H9 (cell line): ENCODE data around the gene MSN. TPM values are rescaled to one million over a fixed set of nuclear protein-coding genes. Genes with fewer than 3 reads are reported as not detected.

ENCODE experiments used
- DNase-seq: peaks from one replicate; pipeline ENCODE4 v3.0.0-alpha.2; 2017
- H2AFZ ChIP-seq: one replicate; pipeline ENCODE4 v1.6.1; 2013; ENCODE audit warnings: mild to moderate bottlenecking, low read length, control low read depth, moderate library complexity
- H2AK5ac ChIP-seq: 2 replicates; pipeline ENCODE4 v1.6.1; 2013; ENCODE audit warnings: low read length, control low read depth, mixed read lengths; ENCODE audit not compliant: insufficient read length
- H2BK120ac ChIP-seq: one replicate; pipeline ENCODE4 v1.6.1; 2013; ENCODE audit warnings: low read depth, mild to moderate bottlenecking, low read length, control low read depth, inconsistent platforms; ENCODE audit not compliant: poor library complexity, severe bottlenecking
- H2BK12ac ChIP-seq: 2 replicates; pipeline ENCODE4 v1.6.1; 2013; ENCODE audit warnings: low read length, control low read depth, mixed read lengths, low read depth; ENCODE audit not compliant: insufficient read length
- H2BK15ac ChIP-seq: 2 replicates; pipeline ENCODE4 v1.6.1; 2013; ENCODE audit warnings: low read depth, low read length, control low read depth
- H2BK20ac ChIP-seq: one replicate; pipeline ENCODE4 v1.6.1; 2013; ENCODE audit warnings: low read depth, mild to moderate bottlenecking, low read length, control low read depth, inconsistent platforms; ENCODE audit not compliant: poor library complexity, severe bottlenecking
- H2BK5ac ChIP-seq: 2 replicates; pipeline ENCODE4 v1.6.1; 2013; ENCODE audit warnings: low read length, control low read depth, mixed read lengths; ENCODE audit not compliant: insufficient read length
- H3K14ac ChIP-seq: 2 replicates; pipeline ENCODE4 v1.6.1; 2013; ENCODE audit warnings: low read length, control low read depth; ENCODE audit not compliant: insufficient read depth
- H3K18ac ChIP-seq: 2 replicates; pipeline ENCODE4 v1.6.1; 2013; ENCODE audit warnings: low read depth, mild to moderate bottlenecking, mixed read lengths, low read length, control low read depth; ENCODE audit not compliant: insufficient read length
- H3K23ac ChIP-seq: 2 replicates; pipeline ENCODE4 v1.6.1; 2013; ENCODE audit warnings: low read length, control low read depth, mixed read lengths, low read depth; ENCODE audit not compliant: insufficient read length
- H3K23me2 ChIP-seq: 2 replicates; pipeline ENCODE4 v1.6.1; 2013; ENCODE audit warnings: low read depth, mild to moderate bottlenecking, mixed read lengths, low read length, control low read depth; ENCODE audit not compliant: insufficient read length, poor library complexity, severe bottlenecking
- H3K27ac ChIP-seq: 2 replicates; pipeline ENCODE4 v1.5.1; 2013; ENCODE audit warnings: low read length, control low read depth, mixed read lengths, low read depth; ENCODE audit not compliant: insufficient read length
- H3K27me3 ChIP-seq: 2 replicates; pipeline ENCODE4 v1.6.1; 2013; ENCODE audit warnings: low read length, control low read depth, inconsistent platforms; ENCODE audit not compliant: insufficient read depth
- H3K4ac ChIP-seq: 2 replicates; pipeline ENCODE4 v1.6.1; 2013; ENCODE audit warnings: low read depth, mild to moderate bottlenecking, control low read depth, inconsistent platforms, low read length, moderate library complexity
- H3K4me1 ChIP-seq: 2 replicates; pipeline ENCODE4 v1.6.1; 2013; ENCODE audit warnings: low read length, control low read depth, inconsistent platforms; ENCODE audit not compliant: insufficient read depth
- H3K4me2 ChIP-seq: 2 replicates; pipeline ENCODE4 v1.6.1; 2013; ENCODE audit warnings: low read length, control low read depth, mixed read lengths; ENCODE audit not compliant: insufficient read length, insufficient read depth
- H3K56ac ChIP-seq: 2 replicates; pipeline ENCODE4 v1.6.1; 2013; ENCODE audit warnings: low read depth, mild to moderate bottlenecking, mixed read lengths, low read length, control low read depth; ENCODE audit not compliant: insufficient read length
- H3K79me1 ChIP-seq: 2 replicates; pipeline ENCODE4 v1.6.1; 2013; ENCODE audit warnings: low read depth, mild to moderate bottlenecking, moderate library complexity, low read length, control low read depth, inconsistent platforms; ENCODE audit not compliant: insufficient read depth, poor library complexity, severe bottlenecking
- H3K79me2 ChIP-seq: 2 replicates; pipeline ENCODE4 v1.6.1; 2013; ENCODE audit warnings: low read length, control low read depth, inconsistent platforms; ENCODE audit not compliant: insufficient read depth
- H3K9ac ChIP-seq: 2 replicates; pipeline ENCODE4 v1.6.1; 2013; ENCODE audit warnings: low read length, control low read depth, mixed read lengths; ENCODE audit not compliant: insufficient read length; ENCODE audit errors: extremely low read depth
- H3K9me3 ChIP-seq: one replicate; pipeline ENCODE4 v1.6.1; 2013; ENCODE audit warnings: low read depth, low read length, inconsistent platforms; ENCODE audit not compliant: control insufficient read depth
- H3T11ph ChIP-seq: one replicate; pipeline ENCODE4 v1.6.1; 2013; ENCODE audit warnings: mild to moderate bottlenecking, low read length, control low read depth, inconsistent platforms
- H4K20me1 ChIP-seq: one replicate; pipeline ENCODE4 v1.6.1; 2013; ENCODE audit not compliant: control insufficient read depth, insufficient read length, insufficient read depth
- H4K5ac ChIP-seq: 2 replicates; pipeline ENCODE4 v1.6.1; 2013; ENCODE audit warnings: low read depth, mild to moderate bottlenecking, mixed read lengths, low read length, control low read depth; ENCODE audit not compliant: insufficient read length
- H4K8ac ChIP-seq: replicated peaks from 2 replicates; pipeline ENCODE4 v1.6.1; 2013; ENCODE audit warnings: low read length, control low read depth, mixed read lengths, low read depth; ENCODE audit not compliant: insufficient read length
- H4K91ac ChIP-seq: 2 replicates; pipeline ENCODE4 v1.6.1; 2013; ENCODE audit warnings: low read depth, mild to moderate bottlenecking, moderate library complexity, mixed read lengths, low read length, control low read depth; ENCODE audit not compliant: insufficient read length
- H3K27ac Mint-ChIP-seq, 3 experiments: 2 replicates in 2 of 3; 3 replicates in 1 of 3; pipeline ENCODE4 v1.8.0; 2020 to 2021; ENCODE audit warnings: mixed read lengths in 3 of 3, mild to moderate bottlenecking in 1 of 3, moderate library complexity in 1 of 3
- H3K27me3 Mint-ChIP-seq: 2 replicates; pipeline ENCODE4 v1.8.0; 2021; ENCODE audit warnings: low read depth, mild to moderate bottlenecking, moderate library complexity, mixed read lengths
- H3K36me3 Mint-ChIP-seq, 3 experiments: 2 replicates in 2 of 3; 3 replicates in 1 of 3; pipeline ENCODE4 v1.8.0; 2020 to 2021; ENCODE audit warnings: low read depth in 3 of 3, mixed read lengths in 3 of 3; ENCODE audit not compliant: insufficient read depth in 1 of 3
- H3K4me1 Mint-ChIP-seq, 2 experiments: 2 replicates each; pipeline ENCODE4 v1.8.0; 2020; ENCODE audit warnings: mixed read lengths in 2 of 2
- H3K4me3 Mint-ChIP-seq, 2 experiments: 2 replicates in 1 of 2; 3 replicates in 1 of 2; pipeline ENCODE4 v1.8.0; 2020 to 2021; ENCODE audit warnings: mild to moderate bottlenecking in 2 of 2, mixed read lengths in 2 of 2, moderate library complexity in 1 of 2
- H3K9me3 Mint-ChIP-seq, 2 experiments: 2 replicates in 1 of 2; 3 replicates in 1 of 2; pipeline ENCODE4 v1.8.0; 2020; ENCODE audit warnings: mild to moderate bottlenecking in 2 of 2, mixed read lengths in 2 of 2, moderate library complexity in 1 of 2
- WGBS: extraction: QIAGEN DNeasy Blood & Tissue Kit; methylation state at CpG from one replicate; pipeline ENCODE4 v1.1.7; 2013; ENCODE audit warnings: missing lambda C conversion rate, low lambda C conversion rate, mixed read lengths; ENCODE audit not compliant: insufficient read length; ENCODE audit errors: extremely low coverage; 5-methylcytosine and 5-hydroxymethylcytosine counted together
- total RNA-seq: library from RNA; stranded (reverse); gene quantifications from 2 replicates; pipeline ENCODE4 v1.2.1, GENCODE V29; 2021
- TF ChIP-seq, protein P1 (sequence below): fragments of 200-600 bp; sonication (generic); conservative IDR thresholded peaks from 3 replicates; pipeline ENCODE4 v1.8.0; 2021; ENCODE audit warnings: antibody characterized with exemption, mild to moderate bottlenecking

Gene MSN
- total RNA-seq, 1 experiment from 2014 or later: 126 TPM

- Histone ChIP-seq H3K14ac (no peak overlapping the region), H4K20me1 (no peaks in the 10 kb centered on the region), H3K4me1 (0 out of 2 replicates have a peak, but pooled peaks cover 3% of the 10 kb centered on the region), H2BK5ac (no peak overlapping the region), H4K5ac (no peak overlapping the region), H3K18ac (no peak overlapping the region), H3K4ac (no peak overlapping the region), H4K8ac (no peak overlapping the region), H3K27me3 (no peaks in the 10 kb centered on the region), H2BK20ac (no peak overlapping the region), H2BK15ac (no peak overlapping the region), H3K56ac (no peak overlapping the region), H3K23ac (no peak overlapping the region), H3K4me2 (no peak overlapping the region), H3K27ac (no peak overlapping the region), H3K9me3 (peaks cover 25% of the 10 kb centered on the region), H3K9ac (no peak overlapping the region), H2BK12ac (no peak overlapping the region), H2BK120ac (no peak overlapping the region), H2AK5ac (no peak overlapping the region), H3K79me2 (peaks cover 27% of the 10 kb centered on the region; the same call in 1 of the 2 replicates), H3K23me2 (no peaks in the 10 kb centered on the region), H4K91ac (no peak overlapping the region), H3K79me1 (no peaks in the 10 kb centered on the region), H3T11ph (no peak overlapping the region), H2AFZ (no peak overlapping the region)
- TF ChIP-seq, protein P1, sequence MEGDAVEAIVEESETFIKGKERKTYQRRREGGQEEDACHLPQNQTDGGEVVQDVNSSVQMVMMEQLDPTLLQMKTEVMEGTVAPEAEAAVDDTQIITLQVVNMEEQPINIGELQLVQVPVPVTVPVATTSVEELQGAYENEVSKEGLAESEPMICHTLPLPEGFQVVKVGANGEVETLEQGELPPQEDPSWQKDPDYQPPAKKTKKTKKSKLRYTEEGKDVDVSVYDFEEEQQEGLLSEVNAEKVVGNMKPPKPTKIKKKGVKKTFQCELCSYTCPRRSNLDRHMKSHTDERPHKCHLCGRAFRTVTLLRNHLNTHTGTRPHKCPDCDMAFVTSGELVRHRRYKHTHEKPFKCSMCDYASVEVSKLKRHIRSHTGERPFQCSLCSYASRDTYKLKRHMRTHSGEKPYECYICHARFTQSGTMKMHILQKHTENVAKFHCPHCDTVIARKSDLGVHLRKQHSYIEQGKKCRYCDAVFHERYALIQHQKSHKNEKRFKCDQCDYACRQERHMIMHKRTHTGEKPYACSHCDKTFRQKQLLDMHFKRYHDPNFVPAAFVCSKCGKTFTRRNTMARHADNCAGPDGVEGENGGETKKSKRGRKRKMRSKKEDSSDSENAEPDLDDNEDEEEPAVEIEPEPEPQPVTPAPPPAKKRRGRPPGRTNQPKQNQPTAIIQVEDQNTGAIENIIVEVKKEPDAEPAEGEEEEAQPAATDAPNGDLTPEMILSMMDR: no peak
- peaks cover 62 to 74% of the 10 kb centered on the region in 2 experiments for H3K9me3 Mint-ChIP-seq
- H3K27ac Mint-ChIP-seq: no peak overlapping the region; a peak in 1 of 7 replicates
- H3K27me3 Mint-ChIP-seq: no peaks in the 10 kb centered on the region
- no CpG with 5 or more reads among the region's 6 CpGs for WGBS
- H3K36me3 Mint-ChIP-seq: peaks cover 0 to 24% (median 13%) of the 10 kb centered on the region in 3 experiments; a peak in 5 of 7 replicates
- peaks cover 10 to 11% of the 10 kb centered on the region in 2 experiments for H3K4me1 Mint-ChIP-seq
- H3K4me3 Mint-ChIP-seq: no peak overlapping the region
- DNase-seq: no peak
These were observed 6.9 kb downstream of the MSN start for GRCh38 chrX:65674204-65674893.
